ENCODE data around the gene INAFM1.

Gene INAFM1

GRCh38 chr19:47273313-47274070, 1.2 kb upstream of the INAFM1 start:
- ChIA-PET POLR2A (interaction anchor here (0.6 to 4.3 kb wide), 17 partner anchors 11 to 898 kb away, joined by 3 to 108 read pairs (median 5); partner anchors contain the start of genes CCDC9, DHX34, SAE1 and ZC3H4), CTCF (interaction anchor here (0.6 to 2.4 kb wide), 8 partner anchors 11 to 225 kb away, joined by 3 to 11 read pairs (median 6); partner anchors contain the start of gene CCDC9)
- Histone ChIP-seq H3K4me3 (ENCODE audit: low read depth, low read length) (peak overlapping the region; percentile 58), H3K27ac (ENCODE audit: extremely low read depth, low read depth, low read length) (peak overlapping the region; percentile 97), H3K4me1 (ENCODE audit: control insufficient read depth, insufficient read depth, low read length) (peaks cover 11% of the 10 kb centered on the region), H3K36me3 (ENCODE audit: control insufficient read depth in 2 of 2, insufficient read depth in 1 of 2, low read length in 2 of 2) (peaks cover 16 to 19% of the 10 kb centered on the region in 2 experiments), H3K9me3 (ENCODE audit: control insufficient read depth, insufficient read depth, low read depth, low read length) (no peaks in the 10 kb centered on the region)
- no peak for TF ChIP-seq BCL11B (tag by site-specific recombination; IDR thresholded peaks at IDR 0.05; ENCODE audit: low read depth)
- TF ChIP-seq GLIS1 (tag by site-specific recombination; IDR thresholded peaks at IDR 0.05), result peak; percentile 70
- TF ChIP-seq ZNF132 (tag by site-specific recombination; IDR thresholded peaks at IDR 0.05; ENCODE audit: borderline replicate concordance), result no peak
- no peak for TF ChIP-seq ZNF747 (tag by site-specific recombination; IDR thresholded peaks at IDR 0.05)
- no peak for TF ChIP-seq ZNF140 (tag by site-specific recombination; IDR thresholded peaks at IDR 0.05)
- no peak for TF ChIP-seq ZNF18 (tag by site-specific recombination; IDR thresholded peaks at IDR 0.05)
- no peak for TF ChIP-seq ZNF37A (tag by site-specific recombination; IDR thresholded peaks at IDR 0.05)
- no peak for TF ChIP-seq SCRT1 (tag by site-specific recombination; IDR thresholded peaks at IDR 0.05; ENCODE audit: borderline replicate concordance)
- TF ChIP-seq, protein P1, sequence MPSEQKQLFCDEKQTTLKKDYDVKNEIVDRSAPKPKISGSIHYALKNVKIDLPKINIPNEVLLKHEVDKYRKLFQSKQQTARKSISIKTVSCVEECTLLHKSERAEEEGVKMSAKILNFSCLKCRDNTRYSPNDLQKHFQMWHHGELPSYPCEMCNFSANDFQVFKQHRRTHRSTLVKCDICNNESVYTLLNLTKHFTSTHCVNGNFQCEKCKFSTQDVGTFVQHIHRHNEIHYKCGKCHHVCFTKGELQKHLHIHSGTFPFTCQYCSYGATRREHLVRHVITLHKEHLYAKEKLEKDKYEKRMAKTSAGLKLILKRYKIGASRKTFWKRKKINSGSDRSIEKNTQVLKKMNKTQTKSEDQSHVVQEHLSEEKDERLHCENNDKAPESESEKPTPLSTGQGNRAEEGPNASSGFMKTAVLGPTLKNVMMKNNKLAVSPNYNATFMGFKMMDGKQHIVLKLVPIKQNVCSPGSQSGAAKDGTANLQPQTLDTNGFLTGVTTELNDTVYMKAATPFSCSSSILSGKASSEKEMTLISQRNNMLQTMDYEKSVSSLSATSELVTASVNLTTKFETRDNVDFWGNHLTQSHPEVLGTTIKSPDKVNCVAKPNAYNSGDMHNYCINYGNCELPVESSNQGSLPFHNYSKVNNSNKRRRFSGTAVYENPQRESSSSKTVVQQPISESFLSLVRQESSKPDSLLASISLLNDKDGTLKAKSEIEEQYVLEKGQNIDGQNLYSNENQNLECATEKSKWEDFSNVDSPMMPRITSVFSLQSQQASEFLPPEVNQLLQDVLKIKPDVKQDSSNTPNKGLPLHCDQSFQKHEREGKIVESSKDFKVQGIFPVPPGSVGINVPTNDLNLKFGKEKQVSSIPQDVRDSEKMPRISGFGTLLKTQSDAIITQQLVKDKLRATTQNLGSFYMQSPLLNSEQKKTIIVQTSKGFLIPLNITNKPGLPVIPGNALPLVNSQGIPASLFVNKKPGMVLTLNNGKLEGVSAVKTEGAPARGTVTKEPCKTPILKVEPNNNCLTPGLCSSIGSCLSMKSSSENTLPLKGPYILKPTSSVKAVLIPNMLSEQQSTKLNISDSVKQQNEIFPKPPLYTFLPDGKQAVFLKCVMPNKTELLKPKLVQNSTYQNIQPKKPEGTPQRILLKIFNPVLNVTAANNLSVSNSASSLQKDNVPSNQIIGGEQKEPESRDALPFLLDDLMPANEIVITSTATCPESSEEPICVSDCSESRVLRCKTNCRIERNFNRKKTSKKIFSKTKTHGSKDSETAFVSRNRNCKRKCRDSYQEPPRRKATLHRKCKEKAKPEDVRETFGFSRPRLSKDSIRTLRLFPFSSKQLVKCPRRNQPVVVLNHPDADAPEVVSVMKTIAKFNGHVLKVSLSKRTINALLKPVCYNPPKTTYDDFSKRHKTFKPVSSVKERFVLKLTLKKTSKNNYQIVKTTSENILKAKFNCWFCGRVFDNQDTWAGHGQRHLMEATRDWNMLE (tag by site-specific recombination; conservative IDR thresholded peaks at IDR 0.05; ENCODE audit: low read depth), result no peak
- TF ChIP-seq YY2 (tag by site-specific recombination; IDR thresholded peaks at IDR 0.05), result no peak
- TF ChIP-seq ZSCAN30 (tag by site-specific recombination; IDR thresholded peaks at IDR 0.05), result peak; percentile 77; the same call in 1 of the 2 replicates
- no peak for TF ChIP-seq ZNF174 (tag by site-specific recombination; IDR thresholded peaks at IDR 0.05)
- TF ChIP-seq ZNF792 (tag by site-specific recombination; IDR thresholded peaks at IDR 0.05), result no peak
- no peak for TF ChIP-seq ZSCAN16 (tag by site-specific recombination; IDR thresholded peaks at IDR 0.05)
- TF ChIP-seq, protein P2, sequence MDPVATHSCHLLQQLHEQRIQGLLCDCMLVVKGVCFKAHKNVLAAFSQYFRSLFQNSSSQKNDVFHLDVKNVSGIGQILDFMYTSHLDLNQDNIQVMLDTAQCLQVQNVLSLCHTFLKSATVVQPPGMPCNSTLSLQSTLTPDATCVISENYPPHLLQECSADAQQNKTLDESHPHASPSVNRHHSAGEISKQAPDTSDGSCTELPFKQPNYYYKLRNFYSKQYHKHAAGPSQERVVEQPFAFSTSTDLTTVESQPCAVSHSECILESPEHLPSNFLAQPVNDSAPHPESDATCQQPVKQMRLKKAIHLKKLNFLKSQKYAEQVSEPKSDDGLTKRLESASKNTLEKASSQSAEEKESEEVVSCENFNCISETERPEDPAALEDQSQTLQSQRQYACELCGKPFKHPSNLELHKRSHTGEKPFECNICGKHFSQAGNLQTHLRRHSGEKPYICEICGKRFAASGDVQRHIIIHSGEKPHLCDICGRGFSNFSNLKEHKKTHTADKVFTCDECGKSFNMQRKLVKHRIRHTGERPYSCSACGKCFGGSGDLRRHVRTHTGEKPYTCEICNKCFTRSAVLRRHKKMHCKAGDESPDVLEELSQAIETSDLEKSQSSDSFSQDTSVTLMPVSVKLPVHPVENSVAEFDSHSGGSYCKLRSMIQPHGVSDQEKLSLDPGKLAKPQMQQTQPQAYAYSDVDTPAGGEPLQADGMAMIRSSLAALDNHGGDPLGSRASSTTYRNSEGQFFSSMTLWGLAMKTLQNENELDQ (tag by site-specific recombination; IDR thresholded peaks at IDR 0.05; ENCODE audit: low read depth), result no peak
- TF ChIP-seq, protein P3, sequence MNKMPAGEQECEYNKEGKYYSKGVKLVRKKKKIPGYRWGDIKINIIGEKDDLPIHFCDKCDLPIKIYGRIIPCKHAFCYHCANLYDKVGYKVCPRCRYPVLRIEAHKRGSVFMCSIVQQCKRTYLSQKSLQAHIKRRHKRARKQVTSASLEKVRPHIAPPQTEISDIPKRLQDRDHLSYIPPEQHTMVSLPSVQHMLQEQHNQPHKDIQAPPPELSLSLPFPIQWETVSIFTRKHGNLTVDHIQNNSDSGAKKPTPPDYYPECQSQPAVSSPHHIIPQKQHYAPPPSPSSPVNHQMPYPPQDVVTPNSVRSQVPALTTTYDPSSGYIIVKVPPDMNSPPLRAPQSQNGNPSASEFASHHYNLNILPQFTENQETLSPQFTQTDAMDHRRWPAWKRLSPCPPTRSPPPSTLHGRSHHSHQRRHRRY (tag by site-specific recombination; IDR thresholded peaks at IDR 0.05), result no peak
- TF ChIP-seq, protein P4, sequence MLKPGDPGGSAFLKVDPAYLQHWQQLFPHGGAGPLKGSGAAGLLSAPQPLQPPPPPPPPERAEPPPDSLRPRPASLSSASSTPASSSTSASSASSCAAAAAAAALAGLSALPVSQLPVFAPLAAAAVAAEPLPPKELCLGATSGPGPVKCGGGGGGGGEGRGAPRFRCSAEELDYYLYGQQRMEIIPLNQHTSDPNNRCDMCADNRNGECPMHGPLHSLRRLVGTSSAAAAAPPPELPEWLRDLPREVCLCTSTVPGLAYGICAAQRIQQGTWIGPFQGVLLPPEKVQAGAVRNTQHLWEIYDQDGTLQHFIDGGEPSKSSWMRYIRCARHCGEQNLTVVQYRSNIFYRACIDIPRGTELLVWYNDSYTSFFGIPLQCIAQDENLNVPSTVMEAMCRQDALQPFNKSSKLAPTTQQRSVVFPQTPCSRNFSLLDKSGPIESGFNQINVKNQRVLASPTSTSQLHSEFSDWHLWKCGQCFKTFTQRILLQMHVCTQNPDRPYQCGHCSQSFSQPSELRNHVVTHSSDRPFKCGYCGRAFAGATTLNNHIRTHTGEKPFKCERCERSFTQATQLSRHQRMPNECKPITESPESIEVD (tag by site-specific recombination; IDR thresholded peaks at IDR 0.05), result no peak
- TF ChIP-seq ZBTB20 (tag by site-specific recombination; IDR thresholded peaks at IDR 0.05), result peak; percentile 64; the same call in 1 of the 2 replicates
- TF ChIP-seq ZNF658 (tag by site-specific recombination; IDR thresholded peaks at IDR 0.05), result no peak
- TF ChIP-seq ZNF223 (tag by site-specific recombination; IDR thresholded peaks at IDR 0.05), result no peak; the same call in 1 of the 2 replicates
- TF ChIP-seq ZNF24 (tag by site-specific recombination; IDR thresholded peaks at IDR 0.05), result 0 out of 2 replicates have a peak, but pooled peaks have one; percentile 58
- TF ChIP-seq, protein P5, sequence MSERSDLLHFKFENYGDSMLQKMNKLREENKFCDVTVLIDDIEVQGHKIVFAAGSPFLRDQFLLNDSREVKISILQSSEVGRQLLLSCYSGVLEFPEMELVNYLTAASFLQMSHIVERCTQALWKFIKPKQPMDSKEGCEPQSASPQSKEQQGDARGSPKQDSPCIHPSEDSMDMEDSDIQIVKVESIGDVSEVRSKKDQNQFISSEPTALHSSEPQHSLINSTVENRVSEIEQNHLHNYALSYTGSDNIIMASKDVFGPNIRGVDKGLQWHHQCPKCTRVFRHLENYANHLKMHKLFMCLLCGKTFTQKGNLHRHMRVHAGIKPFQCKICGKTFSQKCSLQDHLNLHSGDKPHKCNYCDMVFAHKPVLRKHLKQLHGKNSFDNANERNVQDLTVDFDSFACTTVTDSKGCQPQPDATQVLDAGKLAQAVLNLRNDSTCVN (tag by site-specific recombination; optimal IDR thresholded peaks at IDR 0.05), result peak; percentile 51
